ENCODE measurements around the gene RAB19.

The RAB19 gene

DNA sequence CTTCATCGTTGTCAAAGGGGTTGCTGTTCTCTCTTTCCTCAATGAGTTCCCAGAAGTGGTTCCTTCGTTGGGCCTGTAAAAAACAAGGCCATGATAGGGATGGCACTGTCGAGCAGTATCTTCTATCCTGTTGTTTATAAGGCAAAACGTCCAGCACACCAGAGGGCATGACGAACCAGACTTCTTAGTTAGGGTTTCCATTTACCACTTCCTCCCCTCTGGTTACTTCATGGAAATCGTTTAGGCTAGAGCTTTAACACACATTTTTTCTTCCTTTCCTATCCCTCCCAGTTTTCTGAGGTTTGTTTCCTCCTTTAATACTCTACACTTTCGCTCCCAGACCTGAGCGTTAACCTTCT is 50.8 kb downstream of the RAB19 start:
- DNase-seq: no peak

DNA sequence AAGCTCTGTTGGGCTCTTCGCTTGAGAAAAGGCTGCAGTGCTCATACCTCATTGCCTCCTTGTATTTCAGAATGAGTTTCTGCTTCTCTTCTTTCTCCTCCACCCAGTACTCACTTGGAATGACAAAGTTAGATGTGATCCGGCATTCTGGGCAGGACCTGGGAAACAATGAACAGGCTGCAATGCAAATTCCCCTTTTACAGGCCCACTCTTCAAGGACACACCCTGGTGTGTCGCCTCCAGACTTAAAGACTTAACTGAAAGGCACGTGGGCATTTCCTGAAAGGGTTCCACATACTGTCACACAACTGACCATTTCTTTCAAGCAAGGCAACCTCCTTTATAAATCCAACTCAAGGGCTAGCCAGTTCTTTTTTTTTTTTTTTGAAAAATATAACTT is 51.9 kb downstream of the RAB19 start:
- no peak for DNase-seq

DNA sequence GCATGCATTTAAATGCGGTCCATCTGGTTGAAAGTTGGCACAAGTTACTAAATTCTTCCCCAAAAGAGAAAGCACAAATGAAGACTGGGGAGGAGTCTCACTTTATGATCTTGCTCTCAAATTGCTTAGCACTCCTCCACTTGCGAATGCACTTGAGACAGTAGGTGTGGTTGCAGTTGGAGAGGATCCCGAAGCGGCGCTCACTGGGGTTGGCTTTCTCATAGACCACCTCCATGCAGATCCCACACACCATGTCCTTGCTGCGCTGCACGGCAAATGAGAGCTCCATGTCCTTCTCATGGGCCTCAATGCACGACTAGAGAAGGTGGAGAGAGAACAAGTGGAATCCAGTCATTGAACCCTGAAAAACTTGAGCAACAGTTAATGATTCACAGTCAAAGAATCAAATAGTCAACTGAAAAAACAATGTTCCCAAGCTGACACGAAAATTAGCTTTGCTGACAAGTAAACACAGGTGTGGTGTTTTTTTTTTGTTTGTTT is 52.7 kb downstream of the RAB19 start:
- no peak for DNase-seq

DNA sequence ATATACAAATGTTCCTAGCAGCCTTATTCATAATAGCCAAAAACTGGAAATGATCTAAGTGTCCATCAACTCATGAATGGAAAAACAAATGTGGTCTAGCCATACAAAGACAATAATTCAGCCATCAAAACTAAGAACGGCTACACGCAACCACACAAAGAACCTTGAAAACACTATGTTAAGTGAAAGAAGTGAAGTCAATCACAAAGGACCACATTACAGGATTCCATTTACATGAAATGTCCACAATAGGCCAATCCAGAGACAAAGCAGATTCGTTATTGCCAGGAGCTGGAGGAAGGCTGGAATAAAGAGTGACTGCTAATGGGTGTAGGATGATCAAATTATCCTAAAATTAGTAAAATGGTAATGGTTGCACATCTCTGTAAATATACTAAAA is 54.3 kb downstream of the RAB19 start:
- DNase-seq: no peak

DNA sequence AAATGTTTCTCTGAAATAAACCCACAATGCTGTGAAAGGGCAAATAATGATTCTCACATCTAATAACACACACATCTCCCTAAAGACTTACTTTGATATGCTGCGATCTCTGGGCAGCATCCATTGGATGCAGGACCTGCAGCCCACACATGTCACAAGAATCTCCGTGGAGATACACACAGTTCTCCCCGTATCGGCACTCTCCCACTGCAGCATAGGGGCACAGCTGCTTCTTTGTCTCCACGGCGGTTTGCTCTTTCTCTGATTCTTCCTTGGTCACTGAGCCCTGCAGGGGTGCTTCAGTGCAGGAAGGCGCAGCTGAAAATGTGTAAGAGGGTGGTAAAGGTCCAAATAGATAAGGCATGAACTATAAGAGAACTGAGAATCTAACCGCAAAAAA is 55.1 kb downstream of the RAB19 start:
- no peak for DNase-seq

DNA sequence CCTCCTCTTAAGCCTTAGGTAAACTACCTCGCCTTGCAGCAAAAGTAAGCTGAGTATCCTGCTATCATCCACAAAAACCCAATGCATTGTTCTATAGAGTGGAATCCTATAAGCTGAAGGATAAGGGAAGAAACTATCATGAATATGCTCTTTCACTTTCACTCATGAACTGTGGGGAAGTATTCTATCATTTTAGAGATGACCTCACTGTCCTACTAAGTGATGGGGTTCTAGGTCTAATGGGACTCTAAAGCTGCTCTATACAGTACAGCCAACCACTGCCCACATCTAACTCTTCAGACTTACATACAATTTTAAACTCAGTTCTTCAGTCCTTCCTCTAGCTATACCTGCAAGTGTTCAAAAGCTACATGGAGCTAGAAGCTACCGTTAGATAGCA is 59.3 kb downstream of the RAB19 start:
- DNase-seq: no peak

DNA sequence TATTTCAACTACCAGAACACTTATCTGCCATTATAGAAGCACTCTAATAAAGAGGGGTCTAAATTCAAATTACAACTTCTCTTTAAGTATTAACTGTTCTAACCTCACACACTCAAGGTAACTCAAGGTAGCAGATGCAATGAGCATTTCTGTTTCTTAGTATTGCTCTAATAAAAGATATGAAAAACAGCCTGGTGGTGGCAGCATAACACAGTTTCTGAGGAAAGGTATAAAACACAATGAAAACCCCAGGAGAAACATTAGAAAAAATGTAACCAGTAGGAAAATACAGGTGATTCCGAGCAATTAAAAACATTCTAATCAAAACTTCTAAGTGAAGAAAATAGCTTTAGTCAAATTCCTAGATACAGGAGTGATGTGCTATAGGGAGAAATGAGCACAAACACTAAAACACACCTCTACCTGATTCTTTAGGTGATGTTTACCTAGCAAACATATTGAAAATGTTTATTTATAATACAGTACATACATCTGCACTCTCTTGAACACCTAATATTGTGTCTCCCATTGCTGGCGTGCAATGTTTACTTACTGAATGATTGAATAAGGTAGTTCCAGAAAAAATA is 72.0 kb downstream of the RAB19 start:
- no peak for DNase-seq

DNA sequence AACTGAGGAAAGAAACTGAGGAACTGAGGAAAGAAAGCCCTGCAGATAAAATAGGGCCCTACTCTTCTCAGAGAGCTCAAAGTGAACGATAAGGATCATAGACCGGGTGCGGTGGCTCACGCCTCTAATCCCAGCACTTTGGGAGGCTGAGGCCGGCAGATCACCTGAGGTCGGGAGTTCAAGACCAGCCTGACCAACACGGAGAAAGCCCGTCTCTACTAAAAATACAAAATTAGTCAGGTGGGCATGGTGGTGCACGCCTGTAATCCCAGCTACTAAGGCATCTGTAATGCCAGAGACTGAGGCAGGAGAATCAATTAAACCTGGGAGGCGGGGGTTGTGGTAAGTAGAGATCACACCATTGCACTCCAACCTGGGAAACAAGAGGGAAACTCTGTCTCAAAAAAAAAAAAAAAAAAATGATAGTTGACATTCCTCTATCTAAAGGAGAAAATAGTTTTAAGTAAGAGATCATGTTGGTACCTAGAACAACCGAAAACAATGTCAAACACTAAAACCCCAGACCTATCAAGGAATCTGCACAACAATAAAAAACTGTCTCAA is 72.9 kb downstream of the RAB19 start:
- DNase-seq: no peak
